ENCODE data around the gene FERMT2.
"Not testable (repeated sequence)": the region's sequence is repeated elsewhere in the genome, so short reads cannot be mapped to it uniquely, and the experiment has no call there.

FERMT2 gene

GRCh38 chr14:52944254-52944653 is 6.6 kb downstream of the FERMT2 start:
- no peak for DNase-seq

GRCh38 chr14:52939427-52939826 is 11.4 kb downstream of the FERMT2 start:
- no peak for DNase-seq

GRCh38 chr14:52937869-52938268 is 13.0 kb downstream of the FERMT2 start:
- no peak for DNase-seq

- DNase-seq, result no peak
These were observed 13.5 kb downstream of the FERMT2 start for GRCh38 chr14:52937306-52937705.

GRCh38 chr14:52936437-52936836 is 14.4 kb downstream of the FERMT2 start:
- DNase-seq, result no peak

- no peak for DNase-seq
These were observed 15.0 kb downstream of the FERMT2 start for GRCh38 chr14:52935833-52936232.

- no peak for DNase-seq
These were observed 16.1 kb downstream of the FERMT2 start for GRCh38 chr14:52934762-52935161.

- no peak for DNase-seq
These were observed 21.6 kb downstream of the FERMT2 start for GRCh38 chr14:52929192-52929807.

GRCh38 chr14:52926953-52927352 is 23.9 kb downstream of the FERMT2 start:
- DNase-seq, result no peak

- no peak for DNase-seq
These were observed 26.8 kb downstream of the FERMT2 start for GRCh38 chr14:52923902-52924575.

GRCh38 chr14:52922656-52923055 is 28.2 kb downstream of the FERMT2 start:
- DNase-seq, result no peak

- no peak for DNase-seq
These were observed 28.8 kb downstream of the FERMT2 start for GRCh38 chr14:52922059-52922458.

GRCh38 chr14:52920411-52920810 is 30.4 kb downstream of the FERMT2 start:
- DNase-seq, result not testable (repeated sequence)

- no peak for DNase-seq
These were observed 30.9 kb downstream of the FERMT2 start for GRCh38 chr14:52919971-52920370.

- no peak for DNase-seq
These were observed 32.4 kb downstream of the FERMT2 start for GRCh38 chr14:52918486-52918885.

GRCh38 chr14:52917735-52918134 is 33.1 kb downstream of the FERMT2 start:
- no peak for DNase-seq

GRCh38 chr14:52914295-52914694 is 36.6 kb downstream of the FERMT2 start:
- no peak for DNase-seq

GRCh38 chr14:52913271-52913670 is 37.6 kb downstream of the FERMT2 start:
- no peak for DNase-seq

- no peak for DNase-seq
These were observed 38.9 kb downstream of the FERMT2 start for GRCh38 chr14:52911904-52912303.

GRCh38 chr14:52910572-52910971 is 40.3 kb downstream of the FERMT2 start:
- DNase-seq, result no peak

- no peak for DNase-seq
These were observed 42.9 kb downstream of the FERMT2 start for GRCh38 chr14:52907949-52908348.

GRCh38 chr14:52906141-52906601 is 44.7 kb downstream of the FERMT2 start:
- DNase-seq, result no peak

GRCh38 chr14:52902971-52903619 is 47.8 kb downstream of the FERMT2 start:
- DNase-seq, result no peak

- DNase-seq, result no peak
These were observed 49.4 kb downstream of the FERMT2 start for GRCh38 chr14:52901357-52901980.

Data from COR-L47 (cell line).